ENCODE data around the gene ARPP21.

Gene ARPP21

GRCh38 chr3:35635407-35635806, 3.9 kb upstream of the ARPP21 start:
- no peak for TF ChIP-seq CTCF (IDR thresholded peaks at IDR 0.05; ENCODE audit: low read depth, low read length)
- H3K4me3 ChIP-seq (replicated peaks in 1 of 2; ENCODE audit: low read depth in 2 of 2, low read length in 2 of 2), result no peak overlapping the region
- DNase-seq (ENCODE audit: low read depth in 2 of 2), result no peak

- DNase-seq (ENCODE audit: low read depth in 2 of 2), result no peak
- no peak for TF ChIP-seq CTCF (IDR thresholded peaks at IDR 0.05; ENCODE audit: low read depth, low read length)
- H3K4me3 ChIP-seq (replicated peaks in 1 of 2; ENCODE audit: low read depth in 2 of 2, low read length in 2 of 2), result no peak overlapping the region
Observed at GRCh38 chr3:35635926-35636683, 3.2 kb upstream of the ARPP21 start.

GRCh38 chr3:35638251-35638979, 910 bp upstream of the ARPP21 start:
- no peak overlapping the region for H3K4me3 ChIP-seq (replicated peaks in 1 of 2; ENCODE audit: low read depth in 2 of 2, low read length in 2 of 2)
- no peak for DNase-seq (ENCODE audit: low read depth in 2 of 2)
- no peak for TF ChIP-seq CTCF (IDR thresholded peaks at IDR 0.05; ENCODE audit: low read depth, low read length)

- H3K4me3 ChIP-seq (replicated peaks in 1 of 2; ENCODE audit: low read depth in 2 of 2, low read length in 2 of 2), result peak overlapping the region in 1 of 2 donors; percentile 54
- DNase-seq (ENCODE audit: low read depth in 2 of 2), result no peak
- TF ChIP-seq CTCF (IDR thresholded peaks at IDR 0.05; ENCODE audit: low read depth, low read length), result no peak
Observed at GRCh38 chr3:35638980-35639253, 408 bp upstream of the ARPP21 start.

GRCh38 chr3:35640190-35641165, 1.2 kb downstream of the ARPP21 start:
- TF ChIP-seq CTCF (IDR thresholded peaks at IDR 0.05; ENCODE audit: low read depth, low read length), result no peak
- H3K4me3 ChIP-seq (replicated peaks in 1 of 2; ENCODE audit: low read depth in 2 of 2, low read length in 2 of 2), result peak overlapping the region; percentile 47 to 54
- DNase-seq (ENCODE audit: low read depth in 2 of 2), result no peak

GRCh38 chr3:35641331-35641730, 2.0 kb downstream of the ARPP21 start:
- H3K4me3 ChIP-seq (replicated peaks in 1 of 2; ENCODE audit: low read depth in 2 of 2, low read length in 2 of 2), result no peak overlapping the region
- DNase-seq (ENCODE audit: low read depth in 2 of 2), result no peak
- TF ChIP-seq CTCF (IDR thresholded peaks at IDR 0.05; ENCODE audit: low read depth, low read length), result no peak
